Frontal cortex (tissue), 4 donors: Measurements from ENCODE around the gene YEATS4. TPM values are rescaled to one million over a fixed set of nuclear protein-coding genes. Genes with fewer than 3 reads are reported as not detected.

Experiments used
- DNase-seq, 2 donors: peaks; one replicate each; pipeline ENCODE4 v3.0.0; 2012; ENCODE audit warnings: low spot score in 2 of 2
- FAIRE-seq: peaks from 2 replicates; lab custom pipeline; 2012; peaks lifted over from hg19 to GRCh38; lab: Jason Lieb, UNC
- total RNA-seq: library from RNA; depleted of rRNA; stranded (reverse); fragments of >200 nt; gene quantifications from one replicate; pipeline ENCODE4 v1.2.3, GENCODE V29; 2014
- donor health status: control.
- donor health status: control.
- donor health status: control.

The YEATS4 gene
- total RNA-seq, 1 donor from 2014 or later: 46.5 TPM

DNA sequence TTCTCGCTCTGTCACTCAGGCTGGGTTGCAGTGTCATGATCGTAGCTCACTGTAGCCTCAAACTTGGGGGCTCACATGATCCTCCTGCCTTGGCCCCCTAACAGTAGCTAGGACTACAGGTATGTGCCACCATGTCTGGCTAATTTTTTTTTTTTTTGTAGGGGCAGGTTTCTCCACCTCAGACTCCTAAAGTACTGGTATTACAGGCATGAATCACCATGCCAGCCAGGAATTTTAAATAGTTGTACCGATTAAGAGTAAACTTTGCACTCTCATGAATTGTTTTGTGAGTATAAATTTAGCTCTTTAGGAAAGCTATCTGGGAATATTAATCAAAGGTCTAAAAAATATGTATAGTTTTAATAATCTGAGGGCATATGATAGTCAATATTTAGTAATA is 25.5 kb downstream of the YEATS4 start:
- no peak for FAIRE-seq

DNA sequence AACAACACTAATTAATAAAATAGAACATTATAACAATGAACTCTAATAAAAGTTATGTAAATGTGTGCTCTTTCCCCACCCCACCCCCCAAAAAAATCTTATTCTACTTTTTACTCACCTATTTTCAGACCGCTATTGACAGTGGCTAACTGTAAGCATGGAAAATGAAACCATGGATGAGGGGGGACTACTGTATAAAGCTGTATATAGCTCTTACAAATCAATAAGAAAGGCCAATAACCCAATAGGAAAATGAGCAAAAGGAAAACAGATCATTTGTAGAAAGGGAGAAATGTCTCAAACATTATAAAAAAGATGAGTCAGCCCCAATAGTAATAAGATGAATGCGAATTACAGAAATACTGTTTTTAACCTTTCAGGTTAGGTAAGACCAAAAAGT is 27.4 kb downstream of the YEATS4 start:
- DNase-seq (no peak), FAIRE-seq (no peak)

More for the DNA sequence above, 25.5 kb downstream of the YEATS4 start:
- DNase-seq: no peak

- DNase-seq (peak in 1 of 2 donors; percentile 16), FAIRE-seq (peak; percentile 93)
These were observed 28.8 kb downstream of the YEATS4 start for GRCh38 chr12:69388371-69388770.

DNA sequence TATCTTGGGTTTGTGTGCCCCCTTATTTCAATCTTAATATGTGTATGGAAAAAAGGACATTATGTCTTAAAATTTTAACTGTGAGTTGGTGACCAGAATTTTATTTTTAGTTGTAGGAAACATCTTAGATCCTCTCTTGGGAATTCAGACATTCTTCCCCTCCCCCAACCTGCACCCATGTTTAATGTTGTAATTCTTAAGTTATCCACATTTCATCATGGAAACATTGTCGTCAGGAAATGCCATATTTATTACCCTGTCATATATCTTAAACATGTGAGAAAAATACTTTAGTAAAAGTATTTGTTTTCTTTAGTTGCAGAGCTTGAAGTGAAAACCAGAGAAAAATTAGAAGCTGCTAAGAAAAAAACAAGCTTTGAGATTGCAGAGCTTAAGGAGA is 30.3 kb downstream of the YEATS4 start:
- FAIRE-seq (no peak), DNase-seq (no peak)

GRCh38 chr12:69392179-69392928 is 32.8 kb downstream of the YEATS4 start:
- FAIRE-seq: no peak
- DNase-seq: no peak

DNA sequence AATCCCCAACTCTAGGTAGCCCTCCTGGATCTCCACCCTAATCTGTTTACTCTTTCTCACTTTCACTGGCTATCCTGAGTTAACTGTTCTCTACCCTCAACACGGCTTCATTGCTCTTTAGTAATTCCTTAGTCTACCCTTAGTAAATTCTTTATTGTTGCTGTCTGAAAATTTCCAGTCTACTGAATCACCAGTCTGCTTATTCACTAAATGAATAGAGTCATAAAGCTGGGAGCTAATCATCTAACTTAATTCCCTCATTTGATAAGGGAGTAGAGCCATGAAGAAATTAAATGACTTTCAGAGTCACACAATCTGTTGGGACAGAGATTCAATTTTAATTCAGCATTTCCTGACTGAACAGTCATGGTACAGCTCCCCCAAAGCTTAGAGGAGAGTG is 36.5 kb downstream of the YEATS4 start:
- DNase-seq (no peak), FAIRE-seq (no peak)

GRCh38 chr12:69396963-69397362 is 37.4 kb downstream of the YEATS4 start:
- FAIRE-seq (no peak), DNase-seq (no peak)

DNA sequence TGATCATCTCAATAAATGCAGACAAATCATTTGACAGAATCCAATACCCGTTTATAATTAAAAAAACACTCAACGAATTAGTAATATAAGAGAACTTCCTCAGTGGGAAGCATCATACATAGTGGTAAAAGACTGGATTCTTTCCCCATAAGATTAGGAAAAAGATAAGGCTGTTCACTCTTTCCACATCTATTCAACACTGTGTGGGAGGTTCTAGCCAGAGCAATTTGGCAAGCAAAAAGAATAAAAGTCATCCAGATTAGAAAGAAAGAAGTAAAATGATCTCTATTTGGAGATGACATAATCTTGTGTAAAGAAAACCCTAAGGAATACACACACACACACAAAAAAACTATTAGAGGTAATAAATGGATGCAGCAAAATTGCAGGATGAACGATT is 38.4 kb downstream of the YEATS4 start:
- FAIRE-seq: no peak
- DNase-seq: no peak

DNA sequence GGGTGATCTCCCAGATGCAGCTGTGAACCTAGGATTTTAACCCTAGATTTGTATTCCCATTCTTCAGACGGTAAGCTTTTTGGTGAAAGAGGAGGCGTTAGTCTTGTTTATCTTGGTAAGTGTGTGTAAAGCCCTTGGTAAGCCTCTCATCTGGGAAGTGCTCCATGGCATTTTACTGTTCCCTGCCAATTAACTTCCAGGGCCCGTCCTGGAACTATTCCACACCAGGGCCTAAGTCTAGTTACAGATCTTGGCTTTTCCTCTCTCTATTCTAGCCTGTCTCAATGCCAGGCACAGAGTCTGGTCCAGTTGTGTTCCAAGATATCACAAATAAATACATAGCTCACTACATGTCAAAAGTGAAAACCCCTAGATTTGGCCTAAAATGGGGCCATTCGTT is 42.4 kb downstream of the YEATS4 start:
- FAIRE-seq: no peak
- no peak for DNase-seq

- no peak for DNase-seq
- no peak for FAIRE-seq
These were observed 45.5 kb downstream of the YEATS4 start for GRCh38 chr12:69404851-69405565.

GRCh38 chr12:69405566-69405865 is 46.0 kb downstream of the YEATS4 start:
- DNase-seq: no peak
- FAIRE-seq: no peak

DNA sequence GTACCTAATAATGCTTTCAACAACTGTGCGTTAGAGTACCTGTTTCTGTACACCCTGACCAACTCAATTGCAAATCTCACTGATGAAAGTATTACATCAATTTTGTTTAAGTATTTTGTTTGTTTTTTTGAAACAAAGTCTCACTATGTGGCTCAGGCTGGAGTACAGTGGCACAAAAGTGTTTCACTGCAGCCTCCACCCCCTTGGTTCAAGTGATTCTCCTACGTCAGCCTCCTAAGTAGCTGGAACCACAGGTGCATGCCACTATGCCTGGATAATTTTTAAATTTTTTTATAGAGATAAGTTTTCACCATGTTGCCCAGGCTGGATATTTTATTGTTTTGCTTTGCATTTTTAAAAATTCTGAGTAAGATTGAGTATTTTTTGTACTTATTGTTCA is 46.7 kb downstream of the YEATS4 start:
- no peak for FAIRE-seq

GRCh38 chr12:69410571-69410970 is 51.0 kb downstream of the YEATS4 start:
- no peak for FAIRE-seq
- no peak for DNase-seq

More for the DNA sequence above, 46.7 kb downstream of the YEATS4 start:
- no peak for DNase-seq

DNA sequence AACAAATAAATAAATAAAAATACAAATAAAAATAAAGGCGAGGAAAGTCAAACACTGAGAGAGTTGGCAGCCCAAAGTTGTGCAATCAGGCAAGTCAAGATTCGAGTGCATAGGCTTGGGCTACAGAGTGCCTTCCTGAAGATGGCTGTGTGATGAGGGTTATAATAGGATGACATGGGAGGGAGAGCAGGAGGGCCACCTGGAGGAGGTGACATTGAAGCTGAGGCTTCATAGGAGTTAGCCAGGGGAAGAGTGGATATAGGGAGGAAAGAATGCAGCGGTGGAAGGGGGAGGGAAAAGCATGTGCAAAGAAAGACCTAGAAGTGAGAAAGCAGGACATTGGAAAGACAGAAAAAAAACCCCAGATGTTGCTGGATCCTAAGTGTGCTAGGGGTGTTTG is 53.1 kb downstream of the YEATS4 start:
- DNase-seq (no peak), FAIRE-seq (no peak)

GRCh38 chr12:69415471-69416275 is 56.1 kb downstream of the YEATS4 start:
- peak in 1 of 2 donors; percentile 48 for DNase-seq
- no peak for FAIRE-seq

DNA sequence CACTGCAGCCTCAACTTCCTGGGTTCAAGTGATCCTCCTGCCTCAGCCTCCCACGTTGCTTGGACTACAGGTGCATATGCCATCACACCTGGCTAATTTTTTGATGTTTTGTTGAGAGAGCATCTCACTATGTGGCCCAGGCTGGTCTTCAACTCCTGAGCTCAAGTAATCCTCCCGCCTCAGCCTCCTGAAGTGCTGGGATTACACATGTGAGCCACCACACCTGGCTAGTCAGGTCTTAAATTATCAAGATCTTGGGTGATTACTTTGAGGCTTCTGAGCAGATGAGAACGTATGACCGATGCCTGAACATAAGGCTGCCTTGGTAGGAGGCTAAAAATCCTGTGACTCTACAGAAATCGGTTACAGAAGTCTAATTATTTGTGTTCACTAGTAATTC is 57.7 kb downstream of the YEATS4 start:
- FAIRE-seq (no peak), DNase-seq (no peak)

DNA sequence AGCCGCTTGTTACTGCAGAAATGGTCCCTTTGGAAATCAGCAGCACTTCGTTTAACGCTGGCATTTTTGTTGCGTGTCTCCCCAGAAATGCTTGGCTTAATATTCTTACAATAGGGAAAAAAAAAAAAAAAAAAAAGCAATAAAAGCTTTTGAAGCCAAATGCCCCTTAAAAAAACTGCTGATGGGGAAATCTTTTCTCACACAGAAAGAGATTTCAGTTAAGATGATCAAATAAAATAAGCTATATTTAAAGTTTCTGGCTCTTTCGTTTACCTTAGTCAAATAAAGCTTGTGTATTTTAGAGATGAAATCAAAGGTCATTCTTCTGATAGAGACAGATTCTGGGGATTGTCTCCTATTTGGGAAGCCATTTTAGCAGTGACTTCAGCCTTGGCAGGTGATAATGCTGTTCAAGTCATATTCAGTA is 58.2 kb downstream of the YEATS4 start:
- FAIRE-seq (no peak), DNase-seq (no peak)

DNA sequence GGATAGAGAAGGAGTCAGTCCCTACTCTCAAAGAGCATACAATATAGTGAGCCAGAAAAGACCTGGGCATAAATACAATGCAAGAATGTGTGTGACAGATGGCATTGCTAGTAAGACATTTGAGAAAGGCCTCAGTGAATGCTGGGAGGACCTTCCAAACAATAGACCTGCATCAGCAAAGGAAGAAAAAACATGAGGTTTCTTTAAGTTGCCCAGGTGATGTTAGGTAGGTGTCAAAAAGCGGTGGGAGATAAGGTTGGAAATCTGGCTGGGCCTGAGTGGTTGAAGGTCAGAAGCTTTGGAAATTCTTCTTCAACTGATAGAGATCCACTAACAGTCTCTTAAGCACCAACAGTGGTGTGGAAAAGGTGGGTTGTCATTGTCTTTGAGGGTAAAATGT is 60.2 kb downstream of the YEATS4 start:
- FAIRE-seq (no peak), DNase-seq (no peak)

DNA sequence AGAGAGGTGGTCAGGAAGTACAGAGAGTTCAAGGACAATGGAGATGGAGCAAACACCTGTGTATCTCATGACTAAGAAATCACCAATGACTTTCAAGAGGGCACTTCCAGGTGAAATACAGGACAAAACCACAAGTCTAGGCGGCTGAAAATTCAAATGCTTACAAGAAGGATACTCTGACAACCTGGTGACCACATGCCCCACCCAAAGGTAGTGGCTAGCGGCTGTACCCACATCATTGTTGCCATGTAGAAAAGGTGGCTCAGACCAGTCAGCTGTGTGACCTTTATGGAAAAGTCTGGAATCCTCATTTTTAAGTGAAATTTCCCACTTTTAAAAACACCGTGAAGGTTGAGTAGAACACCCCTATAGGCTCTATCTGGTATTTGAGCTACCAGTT is 62.0 kb downstream of the YEATS4 start:
- FAIRE-seq: no peak
- DNase-seq: no peak

DNA sequence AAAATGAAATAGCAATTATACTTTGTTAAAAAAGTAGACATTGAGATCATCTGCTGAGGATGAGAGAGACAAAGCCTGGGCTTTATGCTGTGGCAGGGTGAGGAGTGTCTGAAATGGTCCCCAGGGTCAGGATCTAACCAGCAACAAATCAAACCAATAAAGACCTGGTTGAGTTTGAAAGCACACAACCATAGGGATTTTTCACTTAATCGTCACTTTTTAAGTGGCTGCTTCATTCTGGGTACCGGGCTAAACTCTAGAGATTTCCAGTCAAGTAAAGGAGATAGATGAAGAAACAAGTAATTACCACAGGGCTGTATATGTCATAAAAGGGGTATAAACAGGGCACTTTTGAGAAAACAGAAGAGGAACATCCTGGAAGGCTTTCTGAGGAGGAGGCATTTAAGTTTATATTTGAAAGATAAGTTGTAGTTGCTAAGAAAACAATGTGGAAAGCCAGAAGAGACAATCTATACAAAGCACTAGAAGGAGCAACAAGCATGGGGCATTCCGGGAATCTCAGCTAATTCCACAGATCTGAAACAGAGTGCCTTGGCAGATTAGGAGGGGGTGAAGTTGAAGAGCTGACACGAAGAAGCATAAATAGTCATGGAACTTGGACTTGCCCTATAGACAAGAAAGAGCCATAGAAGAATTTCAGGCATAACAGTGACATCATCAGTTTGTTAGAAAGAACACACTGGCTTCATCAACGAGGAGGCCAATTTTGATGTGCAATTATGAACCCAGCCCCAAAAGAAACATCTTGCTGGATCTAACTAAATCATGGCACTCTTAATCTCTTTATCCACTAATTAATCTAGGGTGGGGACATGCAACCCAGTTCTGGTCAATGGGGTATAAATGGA is 63.7 kb downstream of the YEATS4 start:
- DNase-seq (no peak), FAIRE-seq (no peak)
